GM23248 (cell line): ENCODE measurements around the gene PKNOX2.

Experiments used
- EZH2 ChIP-seq: fragments of 200-600 bp; sonication (generic); IDR thresholded peaks from 2 replicates; pipeline ENCODE4 v1.6.1; 2018; ENCODE audit warnings: antibody characterized with exemption, mild to moderate bottlenecking; ENCODE audit not compliant: insufficient read depth, poor library complexity, severe bottlenecking
- EZH2phosphoT487 ChIP-seq: fragments of 200-600 bp; sonication (generic); IDR thresholded peaks from 2 replicates; pipeline ENCODE4 v1.6.1; 2018; ENCODE audit warnings: antibody characterized with exemption, moderate library complexity, mild to moderate bottlenecking, low read depth; ENCODE audit not compliant: insufficient read depth

GRCh38 chr11:125268611-125269010, 104.1 kb downstream of the PKNOX2 start:
- TF ChIP-seq EZH2 (no peak), EZH2phosphoT487 (no peak)
